DOHH2 (cell line): Measurements from ENCODE around the gene SLC27A4.

ENCODE experiments used
- H3F3A ChIP-seq: fragments of 200-600 bp; sonication (generic), shearing (Covaris generic); 2 replicates; pipeline ENCODE4 v1.6.0; 2016; ENCODE audit warnings: antibody characterized with exemption, mild to moderate bottlenecking; ENCODE audit not compliant: control insufficient read depth, insufficient read depth
- H3K27ac ChIP-seq: fragments of 200-600 bp; sonication (generic); 2 replicates; pipeline ENCODE4 v1.5.1; 2014; ENCODE audit warnings: low read depth, mild to moderate bottlenecking, low read length, moderate library complexity
- H3K27me3 ChIP-seq: fragments of 200-600 bp; sonication (generic); 2 replicates; pipeline ENCODE4 v1.6.1; 2014; ENCODE audit warnings: mild to moderate bottlenecking, low read length, mixed read lengths; ENCODE audit not compliant: control insufficient read depth
- H3K36me3 ChIP-seq: fragments of 200-600 bp; sonication (generic); 2 replicates; pipeline ENCODE4 v1.6.1; 2014; ENCODE audit warnings: mild to moderate bottlenecking, low read length, moderate library complexity, mixed read lengths; ENCODE audit not compliant: control insufficient read depth
- H3K4me1 ChIP-seq: fragments of 200-600 bp; sonication (generic); 2 replicates; pipeline ENCODE4 v1.6.1; 2014; ENCODE audit warnings: mild to moderate bottlenecking, low read length, mixed read lengths; ENCODE audit not compliant: control insufficient read depth
- H3K4me2 ChIP-seq: fragments of 200-600 bp; sonication (generic); 2 replicates; pipeline ENCODE4 v1.6.0; 2014; ENCODE audit warnings: mild to moderate bottlenecking, low read length, moderate library complexity
- H3K4me3 ChIP-seq: fragments of 200-600 bp; sonication (generic); 2 replicates; pipeline ENCODE4 v1.5.1; 2014; ENCODE audit warnings: mild to moderate bottlenecking, low read length, mixed read lengths
- H3K79me2 ChIP-seq: fragments of 200-600 bp; sonication (generic); 2 replicates; pipeline ENCODE4 v1.6.1; 2014; ENCODE audit warnings: mild to moderate bottlenecking, low read length, mixed read lengths; ENCODE audit not compliant: control insufficient read depth
- H3K9me2 ChIP-seq: fragments of 200-600 bp; sonication (generic); replicated peaks from 2 replicates; pipeline ENCODE4 v1.6.1; 2014; ENCODE audit warnings: mild to moderate bottlenecking, low read length, mixed read lengths; ENCODE audit not compliant: control insufficient read depth
- H3K9me3 ChIP-seq: fragments of 200-600 bp; sonication (generic); 2 replicates; pipeline ENCODE4 v1.6.1; 2014; ENCODE audit warnings: antibody characterized with exemption, low read length, mixed read lengths; ENCODE audit not compliant: control insufficient read depth, insufficient read depth
- H4K20me1 ChIP-seq: fragments of 200-600 bp; sonication (generic); 2 replicates; pipeline ENCODE4 v1.6.0; 2014; ENCODE audit warnings: low read depth, mild to moderate bottlenecking, antibody characterized with exemption, low read length, moderate library complexity; ENCODE audit not compliant: control insufficient read depth, insufficient read depth
- CTCF ChIP-seq: fragments of 200-600 bp; sonication (generic); IDR thresholded peaks from one replicate; pipeline ENCODE4 v1.5.1; 2014; ENCODE audit warnings: antibody characterized with exemption, mild to moderate bottlenecking, low read depth, low read length; ENCODE audit not compliant: poor library complexity, severe bottlenecking
- EZH2phosphoT487 ChIP-seq: fragments of 200-600 bp; sonication (generic); IDR thresholded peaks from 2 replicates; pipeline ENCODE4 v1.6.1; 2017; ENCODE audit warnings: borderline replicate concordance, mild to moderate bottlenecking, antibody characterized with exemption, low read length, moderate library complexity, mixed read lengths

SLC27A4 gene

DNA sequence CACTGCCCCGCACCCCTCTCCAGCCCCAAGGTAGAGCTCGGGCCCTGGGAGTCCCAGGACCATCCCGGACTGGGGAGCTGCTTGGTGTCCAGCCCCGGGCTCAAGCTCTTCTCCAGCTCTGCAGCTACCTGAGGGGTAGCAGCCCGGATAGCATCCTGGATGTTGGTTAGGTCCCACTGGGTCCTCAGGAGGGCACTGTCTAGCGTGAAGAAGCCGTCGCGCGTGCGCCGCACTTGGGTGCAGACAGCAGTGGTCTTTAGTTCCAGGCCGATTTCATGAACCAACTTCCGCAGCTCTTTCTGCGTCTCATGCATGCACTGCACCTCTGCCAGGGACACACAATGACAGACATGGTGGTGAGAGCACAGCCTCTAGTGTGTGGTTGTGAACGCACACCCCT is 30.8 kb upstream of the SLC27A4 start:
- Histone ChIP-seq H3K36me3 (peaks cover 36% of the 10 kb centered on the region), H3K27ac (no peak overlapping the region), H3K9me3 (no peaks in the 10 kb centered on the region), H4K20me1 (no peaks in the 10 kb centered on the region), H3K4me2 (no peak overlapping the region), H3K4me3 (no peak overlapping the region), H3K79me2 (no peaks in the 10 kb centered on the region), H3K27me3 (no peaks in the 10 kb centered on the region), H3F3A (no peaks in the 10 kb centered on the region), H3K9me2 (no peaks in the 10 kb centered on the region), H3K4me1 (no peaks in the 10 kb centered on the region)
- TF ChIP-seq CTCF (no peak), EZH2phosphoT487 (no peak)

- H3K27ac ChIP-seq = no peak overlapping the region
- no peaks in the 10 kb centered on the region for H3K27me3 ChIP-seq
- H3K9me2 ChIP-seq = no peaks in the 10 kb centered on the region
- H3K36me3 ChIP-seq = peaks cover 40% of the 10 kb centered on the region
- no peaks in the 10 kb centered on the region for H3K79me2 ChIP-seq
- no peak overlapping the region for H3K4me2 ChIP-seq
- no peak overlapping the region for H3K4me3 ChIP-seq
- H3F3A ChIP-seq = no peaks in the 10 kb centered on the region
- no peaks in the 10 kb centered on the region for H4K20me1 ChIP-seq
- H3K9me3 ChIP-seq = no peaks in the 10 kb centered on the region
- no peaks in the 10 kb centered on the region for H3K4me1 ChIP-seq
- no peak for TF ChIP-seq EZH2phosphoT487
- no peak for TF ChIP-seq CTCF
Measured at GRCh38 chr9:128310461-128310860, 29.9 kb upstream of the SLC27A4 start.

GRCh38 chr9:128314697-128315096 is 25.6 kb upstream of the SLC27A4 start:
- no peaks in the 10 kb centered on the region for H3K9me2 ChIP-seq
- no peak overlapping the region for H3K4me2 ChIP-seq
- no peak overlapping the region for H3K4me3 ChIP-seq
- no peaks in the 10 kb centered on the region for H3K4me1 ChIP-seq
- no peaks in the 10 kb centered on the region for H3F3A ChIP-seq
- no peaks in the 10 kb centered on the region for H3K9me3 ChIP-seq
- no peaks in the 10 kb centered on the region for H3K79me2 ChIP-seq
- H3K27me3 ChIP-seq = no peaks in the 10 kb centered on the region
- H3K27ac ChIP-seq = no peak overlapping the region
- H4K20me1 ChIP-seq = no peaks in the 10 kb centered on the region
- TF ChIP-seq EZH2phosphoT487 = no peak
- no peak for TF ChIP-seq CTCF
- H3K36me3 ChIP-seq = peaks cover 43% of the 10 kb centered on the region

DNA sequence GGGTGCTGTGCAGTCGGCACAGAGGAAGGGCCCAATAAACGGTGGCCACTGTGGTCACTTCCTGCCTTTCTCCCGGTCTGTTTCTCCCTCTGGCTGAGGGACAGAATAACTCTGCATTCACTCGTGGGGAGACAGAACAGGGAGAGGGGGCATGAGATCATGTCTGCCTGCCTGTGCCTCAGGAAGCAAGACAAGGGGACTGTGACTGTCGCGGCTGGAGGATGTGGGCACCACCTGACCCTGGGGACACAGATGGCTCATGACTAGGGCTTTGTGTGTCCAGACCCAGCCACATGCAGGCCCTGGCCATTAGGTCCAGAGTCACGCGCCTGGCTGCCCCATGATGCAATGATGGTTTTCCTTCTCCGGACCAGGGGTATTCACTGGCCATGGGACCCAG is 23.9 kb upstream of the SLC27A4 start:
- H3K4me2 ChIP-seq = no peak overlapping the region
- peaks cover 10% of the 10 kb centered on the region for H3K79me2 ChIP-seq
- H3K36me3 ChIP-seq = peaks cover 28% of the 10 kb centered on the region
- TF ChIP-seq EZH2phosphoT487 (no peak), CTCF (no peak)
- H3K4me3 ChIP-seq = no peak overlapping the region
- H3K27me3 ChIP-seq = no peaks in the 10 kb centered on the region
- no peak overlapping the region for H3K27ac ChIP-seq
- no peaks in the 10 kb centered on the region for H4K20me1 ChIP-seq
- peaks cover 6% of the 10 kb centered on the region for H3K4me1 ChIP-seq
- H3F3A ChIP-seq = no peaks in the 10 kb centered on the region
- no peaks in the 10 kb centered on the region for H3K9me2 ChIP-seq
- no peaks in the 10 kb centered on the region for H3K9me3 ChIP-seq
